Coronary artery (tissue), 2 donors: ENCODE data around the gene IL1A.

Experiments used
- DNase-seq: peaks from one replicate; pipeline ENCODE4 v3.0.0-alpha.2; 2017; ENCODE audit warnings: low spot score
- H3K27ac ChIP-seq, 2 donors: fragments of 200-600 bp; sonication (generic); one replicate each; pipeline ENCODE4 v1.5.1; 2016 to 2019
- H3K4me3 ChIP-seq: fragments of 200-600 bp; sonication (generic); 2 replicates; pipeline ENCODE4 v1.5.1; 2016; ENCODE audit warnings: mild to moderate bottlenecking, moderate library complexity
- CTCF ChIP-seq: fragments of 200-600 bp; sonication (generic); IDR thresholded peaks from one replicate; pipeline ENCODE4 v1.5.1; 2019; ENCODE audit warnings: antibody characterized with exemption

IL1A gene

GRCh38 chr2:112783187-112783714 is 1.0 kb downstream of the IL1A start:
- TF ChIP-seq CTCF, result no peak
- no peak for DNase-seq
- H3K27ac ChIP-seq, result no peak overlapping the region
- H3K4me3 ChIP-seq, result no peak overlapping the region

- no peak for DNase-seq
Measured at GRCh38 chr2:112782234-112782799, 2.0 kb downstream of the IL1A start.

GRCh38 chr2:112779598-112779997 is 4.7 kb downstream of the IL1A start:
- DNase-seq, result no peak
- Histone ChIP-seq H3K4me3 (no peak overlapping the region), H3K27ac (no peak overlapping the region)
- TF ChIP-seq CTCF, result no peak

More at GRCh38 chr2:112782234-112782799, 2.0 kb downstream of the IL1A start:
- Histone ChIP-seq H3K4me3 (no peak overlapping the region), H3K27ac (no peak overlapping the region)
- TF ChIP-seq CTCF, result no peak

- no peak overlapping the region for H3K27ac ChIP-seq
- no peak for DNase-seq
- no peak for TF ChIP-seq CTCF
- no peak overlapping the region for H3K4me3 ChIP-seq
Measured at GRCh38 chr2:112777036-112777435, 7.3 kb downstream of the IL1A start.

GRCh38 chr2:112776113-112776512 is 8.2 kb downstream of the IL1A start:
- Histone ChIP-seq H3K4me3 (no peak overlapping the region), H3K27ac (no peak overlapping the region)
- DNase-seq, result no peak
- no peak for TF ChIP-seq CTCF

- no peak for TF ChIP-seq CTCF
- Histone ChIP-seq H3K4me3 (no peak overlapping the region), H3K27ac (no peak overlapping the region)
- no peak for DNase-seq
Measured at GRCh38 chr2:112774536-112775285, 9.6 kb downstream of the IL1A start.

- Histone ChIP-seq H3K4me3 (no peak overlapping the region), H3K27ac (no peak overlapping the region)
- no peak for TF ChIP-seq CTCF
- no peak for DNase-seq
Measured at GRCh38 chr2:112773556-112773955, 10.7 kb downstream of the IL1A start.
